ENCODE data around the gene SEMA6B. TPM values are rescaled to one million over a fixed set of nuclear protein-coding genes. Genes with fewer than 3 reads are reported as not detected.

Gene SEMA6B
- total and polyA plus RNA-seq, 2 of the 8 experiments (the other 6 are each of a cell fraction or from before 2014, with no cell fraction given) = 31.3 to 54.4 TPM

- FAIRE-seq (no peak), DNase-seq (ENCODE audit: low read depth in 1 of 2, low spot score in 2 of 2) (no peak)
- Histone ChIP-seq H3K9ac (replicated peaks in 1 of 4; ENCODE audit: extremely low read depth in 1 of 4, low read depth in 3 of 4, low read length in 3 of 4) (no peak overlapping the region), H4K91ac (replicated peaks; ENCODE audit: insufficient read length, low read length) (no peak overlapping the region), H3K23ac (ENCODE audit: insufficient read length) (no peak overlapping the region), H2BK5ac (ENCODE audit: low read depth, low read length) (no peak overlapping the region), H3K79me1 (ENCODE audit: low read depth, low read length) (no peaks in the 10 kb centered on the region), H3K4me1 (replicated peaks in 1 of 4; ENCODE audit: control insufficient read depth in 3 of 4, insufficient read depth in 4 of 4, low read length in 3 of 4) (peaks cover 0 to 9% (median 4%) of the 10 kb centered on the region in 4 experiments; a peak in 5 of 7 replicates), H3K14ac (ENCODE audit: insufficient read length) (no peak overlapping the region), H3K4me3 (ENCODE audit: extremely low read depth in 1 of 4, insufficient read depth in 2 of 4, low read depth in 3 of 4, low read length in 4 of 4) (no peak overlapping the region), H3K18ac (ENCODE audit: extremely low read depth, low read length) (no peak overlapping the region), H2BK15ac (ENCODE audit: low read length) (peak overlapping the region; percentile 88; the same call in 1 of the 2 replicates), H2AFZ (ENCODE audit: low read length) (peak overlapping the region; percentile 87; the same call in 1 of the 2 replicates), H2BK20ac (ENCODE audit: low read length) (no peak overlapping the region), H4K20me1 (replicated peaks in 1 of 2; ENCODE audit: control insufficient read depth in 1 of 2, insufficient read depth in 2 of 2, low read length in 2 of 2) (no peaks in the 10 kb centered on the region), H2BK120ac (replicated peaks; ENCODE audit: low read depth, low read length) (no peak overlapping the region), H3K36me3 (ENCODE audit: control insufficient read depth in 2 of 4, insufficient read depth in 4 of 4, low read length in 3 of 4) (no peaks in the 10 kb centered on the region), H3K56ac (replicated peaks; ENCODE audit: insufficient read length, low read depth, low read length) (no peak overlapping the region), H4K5ac (ENCODE audit: insufficient read length, low read depth, low read length) (no peak overlapping the region), H3K27me3 (replicated peaks in 1 of 4; ENCODE audit: control insufficient read depth in 3 of 4, extremely low read depth in 1 of 4, insufficient read depth in 3 of 4, low read length in 3 of 4) (peaks cover 3 to 7% (median 4%) of the 10 kb centered on the region in 4 experiments; a peak in 5 of 7 replicates), H3K23me2 (ENCODE audit: low read depth, low read length) (peaks cover 10% of the 10 kb centered on the region; the same call in 1 of the 2 replicates), H3K9me3 (ENCODE audit: insufficient read depth in 2 of 2, low read depth in 1 of 2, low read length in 1 of 2) (no peaks in the 10 kb centered on the region), H3K4me2 (ENCODE audit: insufficient read depth in 1 of 2, low read depth in 2 of 2, low read length in 2 of 2) (no peak overlapping the region), H4K8ac (ENCODE audit: extremely low read depth, insufficient read depth, low read length) (no peak overlapping the region), H2AK5ac (ENCODE audit: low read depth, low read length) (no peak overlapping the region), H3K27ac (ENCODE audit: low read depth, low read length) (no peak overlapping the region), H3K79me2 (ENCODE audit: control insufficient read depth in 1 of 2, insufficient read depth in 2 of 2, low read length in 2 of 2) (no peaks in the 10 kb centered on the region), H3K4ac (replicated peaks; ENCODE audit: insufficient read length, low read depth, low read length) (no peak overlapping the region), H2BK12ac (ENCODE audit: low read depth, low read length) (no peak overlapping the region)
- CTCF ChIA-PET (ENCODE audit: partially characterized antibody) = interaction anchor here (0.6 to 7.1 kb wide), 11 partner anchors 9 to 258 kb away, joined by 3 to 34 read pairs (median 8); no protein-coding TSS in a partner anchor
- TF ChIP-seq SIN3A (conservative IDR thresholded peaks at IDR 0.05 in 1 of 2, IDR thresholded peaks at IDR 0.05 in 1 of 2; ENCODE audit: low read depth in 1 of 2, low read length in 2 of 2) = no peak
- peak; percentile 35; the same call in 1 of the 2 replicates for TF ChIP-seq MAX (IDR thresholded peaks at IDR 0.05)
- POLR2A ChIA-PET (ENCODE audit: partially characterized antibody) = interaction anchor here (0.7 kb wide), 1 partner anchor 17 kb away, joined by 3 read pairs; no protein-coding TSS in a partner anchor
- WGBS, 2 experiments (ENCODE audit: extremely low coverage in 1 of 2, insufficient coverage in 1 of 2, insufficient read length in 1 of 2, insufficient replicate concordance in 2 of 2, low coverage in 1 of 2, low lambda C conversion rate in 2 of 2, missing lambda C conversion rate in 1 of 2) = 74% methylated on average over 9 of the region's 9 CpGs; no CpG with 5 or more reads in 1 of the 2 experiments
Observed at GRCh38 chr19:4594201-4594600, 34.7 kb upstream of the SEMA6B start.

Data from H1 (cell line).